ENCODE data around the gene APOE. TPM values are rescaled to one million over a fixed set of nuclear protein-coding genes. Genes with fewer than 3 reads are reported as not detected.
"Not testable (repeated sequence)": the region's sequence is repeated elsewhere in the genome, so short reads cannot be mapped to it uniquely, and the experiment has no call there.

Gene APOE
- total and polyA plus RNA-seq, 8 donors: 3.1 to 379 (median 17.2) TPM

DNA sequence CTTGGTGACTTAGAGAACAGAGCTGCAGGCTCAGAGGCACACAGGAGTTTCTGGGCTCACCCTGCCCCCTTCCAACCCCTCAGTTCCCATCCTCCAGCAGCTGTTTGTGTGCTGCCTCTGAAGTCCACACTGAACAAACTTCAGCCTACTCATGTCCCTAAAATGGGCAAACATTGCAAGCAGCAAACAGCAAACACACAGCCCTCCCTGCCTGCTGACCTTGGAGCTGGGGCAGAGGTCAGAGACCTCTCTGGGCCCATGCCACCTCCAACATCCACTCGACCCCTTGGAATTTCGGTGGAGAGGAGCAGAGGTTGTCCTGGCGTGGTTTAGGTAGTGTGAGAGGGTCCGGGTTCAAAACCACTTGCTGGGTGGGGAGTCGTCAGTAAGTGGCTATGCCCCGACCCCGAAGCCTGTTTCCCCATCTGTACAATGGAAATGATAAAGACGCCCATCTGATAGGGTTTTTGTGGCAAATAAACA is 18.7 kb downstream of the APOE start:
- no peak for ATAC-seq
- 67 to 73% methylated on average over 8 of the region's 8 CpGs for WGBS, 2 donors
- intact Hi-C loops (cut with DNase I): no loop called here

DNA sequence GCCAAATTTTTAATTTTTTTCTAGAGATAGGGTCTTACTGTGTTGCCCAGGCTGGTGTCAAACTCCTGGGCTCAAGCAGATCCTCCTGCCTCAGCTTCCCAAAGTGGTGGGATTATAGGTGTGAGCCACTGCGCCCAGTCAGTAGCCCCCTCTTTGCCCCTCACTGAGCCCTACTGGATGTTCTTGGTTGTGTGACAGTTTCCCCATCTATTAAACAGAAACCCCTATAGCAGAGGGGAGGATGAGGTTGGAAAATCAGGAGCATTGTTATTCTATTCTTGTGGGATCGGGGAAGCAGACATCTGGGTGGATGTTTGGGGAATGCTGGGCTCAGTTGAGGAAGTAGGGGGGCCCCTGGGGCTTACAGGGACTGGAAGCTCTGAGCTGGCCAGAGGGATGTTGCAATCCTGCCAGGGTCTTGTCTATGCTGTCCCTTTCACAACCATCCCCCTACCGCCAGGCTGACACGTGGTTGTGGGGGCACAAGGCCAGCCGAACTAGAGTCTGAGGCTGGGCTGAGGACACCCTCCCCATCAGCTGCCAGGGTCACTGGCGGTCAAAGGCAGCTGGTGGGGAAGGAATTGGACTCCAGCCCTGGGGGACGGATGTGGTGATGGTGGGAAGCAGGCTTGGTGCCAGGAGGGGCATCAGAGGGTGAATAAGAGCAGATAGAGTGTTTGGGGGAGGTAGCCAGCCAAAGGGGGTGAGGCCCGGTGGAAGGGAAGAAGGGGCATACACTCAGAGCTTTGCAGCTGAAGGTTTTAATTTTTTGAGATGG is 19.7 kb downstream of the APOE start:
- Histone ChIP-seq H3K27ac (no peak overlapping the region), H3K36me3 (no peaks in the 10 kb centered on the region), H3K4me3 (no peak overlapping the region), H3K9me3 (no peaks in the 10 kb centered on the region), H3K4me1 (no peaks in the 10 kb centered on the region), H3K27me3 (no peaks in the 10 kb centered on the region)
- FAIRE-seq: no peak
- ATAC-seq: peak in 3 of 4 donors; percentile 32 to 66 (median 59)
- TF ChIP-seq, protein P1, sequence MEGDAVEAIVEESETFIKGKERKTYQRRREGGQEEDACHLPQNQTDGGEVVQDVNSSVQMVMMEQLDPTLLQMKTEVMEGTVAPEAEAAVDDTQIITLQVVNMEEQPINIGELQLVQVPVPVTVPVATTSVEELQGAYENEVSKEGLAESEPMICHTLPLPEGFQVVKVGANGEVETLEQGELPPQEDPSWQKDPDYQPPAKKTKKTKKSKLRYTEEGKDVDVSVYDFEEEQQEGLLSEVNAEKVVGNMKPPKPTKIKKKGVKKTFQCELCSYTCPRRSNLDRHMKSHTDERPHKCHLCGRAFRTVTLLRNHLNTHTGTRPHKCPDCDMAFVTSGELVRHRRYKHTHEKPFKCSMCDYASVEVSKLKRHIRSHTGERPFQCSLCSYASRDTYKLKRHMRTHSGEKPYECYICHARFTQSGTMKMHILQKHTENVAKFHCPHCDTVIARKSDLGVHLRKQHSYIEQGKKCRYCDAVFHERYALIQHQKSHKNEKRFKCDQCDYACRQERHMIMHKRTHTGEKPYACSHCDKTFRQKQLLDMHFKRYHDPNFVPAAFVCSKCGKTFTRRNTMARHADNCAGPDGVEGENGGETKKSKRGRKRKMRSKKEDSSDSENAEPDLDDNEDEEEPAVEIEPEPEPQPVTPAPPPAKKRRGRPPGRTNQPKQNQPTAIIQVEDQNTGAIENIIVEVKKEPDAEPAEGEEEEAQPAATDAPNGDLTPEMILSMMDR (IDR thresholded peaks at IDR 0.05): no peak
- peak in 4 of 6 donors; percentile 30 to 70 (median 44) for DNase-seq
- intact Hi-C loops (cut with DNase I): no loop called here
- 56 to 59% methylated on average over 8 of the region's 8 CpGs for WGBS, 2 donors

More for the DNA sequence above, 18.7 kb downstream of the APOE start:
- Histone ChIP-seq H3K27ac (no peak overlapping the region), H3K4me3 (no peak overlapping the region), H3K4me1 (no peaks in the 10 kb centered on the region), H3K27me3 (no peaks in the 10 kb centered on the region), H3K36me3 (no peaks in the 10 kb centered on the region), H3K9me3 (no peaks in the 10 kb centered on the region)
- peak in 1 of 6 donors; percentile 13 for DNase-seq
- no peak for FAIRE-seq
- TF ChIP-seq, protein P1 (IDR thresholded peaks at IDR 0.05): no peak

DNA sequence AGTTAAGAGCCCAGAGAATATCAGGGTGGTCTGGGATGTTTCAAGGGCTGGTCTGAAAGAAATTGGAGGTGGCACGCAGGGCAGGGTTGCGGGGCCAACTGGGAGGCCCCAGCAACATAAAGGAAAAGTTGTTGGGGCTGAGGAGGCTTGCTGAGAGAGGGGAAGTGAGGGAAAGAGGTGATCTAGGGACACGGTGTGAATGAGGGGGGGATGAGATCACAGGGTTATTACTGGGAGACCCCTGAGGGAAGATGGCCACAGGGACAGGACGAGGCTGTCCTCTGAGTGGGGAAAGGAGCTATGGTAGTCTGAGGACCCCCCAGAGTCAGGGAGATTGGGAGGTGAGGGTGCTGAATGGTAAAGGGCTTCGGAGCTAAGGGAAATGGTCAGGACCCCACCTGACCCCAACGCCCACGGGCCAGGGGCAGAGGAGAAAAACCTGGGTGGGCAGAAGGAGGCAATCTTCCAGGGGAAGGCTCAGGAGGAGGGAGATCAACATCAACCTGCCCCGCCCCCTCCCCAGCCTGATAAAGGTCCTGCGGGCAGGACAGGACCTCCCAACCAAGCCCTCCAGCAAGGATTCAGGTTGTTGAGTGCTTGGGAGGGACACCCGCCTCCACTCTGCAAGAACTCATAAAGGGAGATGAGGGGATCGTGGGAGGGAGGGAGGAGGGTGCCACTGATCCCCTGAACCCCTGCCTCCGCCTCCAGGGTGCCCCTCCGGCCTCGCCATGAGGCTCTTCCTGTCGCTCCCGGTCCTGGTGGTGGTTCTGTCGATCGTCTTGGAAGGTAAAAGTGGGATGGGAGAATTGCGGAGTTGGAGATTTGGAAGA is 20.9 kb downstream of the APOE start:
- H3K9me3 ChIP-seq; H3K36me3 ChIP-seq; intact Hi-C loops (cut with DNase I); H3K27me3 ChIP-seq; H3K27ac ChIP-seq; H3K4me1 ChIP-seq; FAIRE-seq: not testable (repeated sequence)
- peak in 3 of 4 donors; percentile 14 to 42 (median 20) for ATAC-seq
- peak in 1 of 6 donors; percentile 13 for DNase-seq
- peak overlapping the region in 1 of 4 donors; percentile 25 for H3K4me3 ChIP-seq
- WGBS, 2 donors: 44 to 58% methylated on average over 16 to 17 of the region's 19 CpGs

DNA sequence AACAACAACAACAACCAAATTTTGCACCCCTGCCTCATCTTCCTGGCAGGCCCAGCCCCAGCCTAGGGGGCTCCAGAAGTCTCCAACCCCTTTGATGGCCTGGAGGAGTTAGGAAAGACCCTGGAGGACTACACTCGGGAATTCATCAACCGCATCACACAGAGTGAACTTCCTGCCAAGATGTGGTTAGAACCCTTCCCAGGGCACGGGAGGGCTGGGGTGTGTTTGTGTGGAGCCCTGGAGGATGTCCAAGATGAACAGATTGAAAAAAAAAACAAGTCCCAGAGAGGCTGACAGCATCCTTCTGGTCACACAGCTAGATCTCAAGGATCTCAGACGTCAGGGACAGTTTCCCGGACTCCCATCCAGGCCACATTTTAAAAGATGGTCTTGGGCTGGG is 22.1 kb downstream of the APOE start:
- no peak overlapping the region for H3K4me3 ChIP-seq
- FAIRE-seq: no peak
- intact Hi-C loops (cut with DNase I): no loop called here
- no peak for ATAC-seq
- H3K9me3 ChIP-seq: no peaks in the 10 kb centered on the region
- DNase-seq: no peak
- H3K27ac ChIP-seq: no peak overlapping the region
- no peaks in the 10 kb centered on the region for H3K4me1 ChIP-seq
- H3K27me3 ChIP-seq: no peaks in the 10 kb centered on the region
- no peaks in the 10 kb centered on the region for H3K36me3 ChIP-seq
- WGBS, 2 donors: 43 to 47% methylated on average over 5 of the region's 5 CpGs
- TF ChIP-seq, protein P1 (IDR thresholded peaks at IDR 0.05): no peak

DNA sequence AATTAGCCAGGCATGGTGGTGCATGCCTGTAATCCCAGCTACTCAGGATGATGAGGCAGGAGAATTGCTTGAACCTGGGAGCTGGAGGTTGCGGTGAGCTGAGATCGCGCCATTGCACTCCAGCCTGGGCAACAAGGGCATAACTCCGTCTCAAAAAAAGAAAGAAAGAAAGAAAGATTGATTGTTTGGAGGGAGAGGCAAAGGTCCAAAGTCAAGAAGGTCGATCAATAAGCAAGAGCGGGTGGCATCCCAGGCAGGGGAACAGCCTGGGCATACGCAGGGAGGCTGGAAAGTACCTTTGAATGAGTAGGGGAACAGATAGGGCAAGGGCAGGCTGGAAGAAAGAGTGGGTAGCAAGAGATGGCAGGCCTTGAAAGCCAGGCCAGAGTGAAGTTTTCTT is 24.5 kb downstream of the APOE start:
- no peak for ATAC-seq
- H3K36me3 ChIP-seq: no peaks in the 10 kb centered on the region
- no peak for DNase-seq
- WGBS, 2 donors: 46% methylated on average over 7 of the region's 7 CpGs
- no peaks in the 10 kb centered on the region for H3K27me3 ChIP-seq
- no peak overlapping the region for H3K4me3 ChIP-seq
- FAIRE-seq: no peak
- no peaks in the 10 kb centered on the region for H3K4me1 ChIP-seq
- intact Hi-C loops (cut with DNase I): no loop called here
- TF ChIP-seq, protein P1 (IDR thresholded peaks at IDR 0.05): no peak
- H3K9me3 ChIP-seq: no peaks in the 10 kb centered on the region
- H3K27ac ChIP-seq: no peak overlapping the region

Measured in pancreas (tissue), 10 donors.